Measurements from ENCODE around the gene VSTM2B. TPM values are rescaled to one million over a fixed set of nuclear protein-coding genes. Genes with fewer than 3 reads are reported as not detected.
A peak's percentile ranks its signal among the peaks of the same experiment; 100 is the strongest.

Gene VSTM2B
- total RNA-seq, 4 donors from 2014 or later: not detected

DNA sequence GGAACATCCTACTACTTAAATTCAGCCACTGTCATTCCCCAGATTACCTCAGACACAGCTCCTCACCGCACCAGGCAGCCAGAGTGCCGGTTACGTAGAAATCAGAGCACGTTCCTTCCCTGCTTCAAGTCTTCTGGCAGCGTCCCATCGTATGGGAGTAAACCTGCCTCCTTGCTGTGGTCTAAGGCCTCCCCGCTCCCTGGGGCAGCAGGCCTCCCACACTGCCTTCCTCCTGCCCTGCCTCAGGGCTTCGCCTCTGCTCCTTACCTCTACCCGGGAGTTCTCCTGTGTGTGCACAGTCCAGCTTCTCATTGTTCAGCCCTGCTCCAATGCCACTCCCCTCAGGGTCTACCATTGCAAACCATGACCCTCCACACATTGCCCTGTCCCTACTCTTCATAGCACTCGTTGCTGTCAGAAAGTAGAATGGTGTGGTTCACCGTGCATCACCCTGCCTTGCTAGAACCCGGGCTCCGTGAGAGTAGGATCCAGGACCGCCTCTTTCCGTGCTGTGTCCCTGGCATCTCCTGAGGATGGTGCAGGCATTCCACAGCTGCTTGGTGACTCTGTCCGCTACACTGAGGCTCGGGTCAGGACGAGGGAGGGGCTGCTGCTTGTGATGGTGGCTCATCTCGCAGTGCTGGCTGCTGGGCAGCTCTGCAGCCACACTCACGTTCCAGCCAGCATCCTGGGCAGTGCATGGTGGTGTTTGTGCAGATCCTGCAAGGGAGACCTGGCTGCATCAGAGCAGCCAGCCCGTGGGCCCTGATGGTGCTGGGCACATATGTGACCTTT is 87.2 kb downstream of the VSTM2B start:
- TF ChIP-seq, protein P1, sequence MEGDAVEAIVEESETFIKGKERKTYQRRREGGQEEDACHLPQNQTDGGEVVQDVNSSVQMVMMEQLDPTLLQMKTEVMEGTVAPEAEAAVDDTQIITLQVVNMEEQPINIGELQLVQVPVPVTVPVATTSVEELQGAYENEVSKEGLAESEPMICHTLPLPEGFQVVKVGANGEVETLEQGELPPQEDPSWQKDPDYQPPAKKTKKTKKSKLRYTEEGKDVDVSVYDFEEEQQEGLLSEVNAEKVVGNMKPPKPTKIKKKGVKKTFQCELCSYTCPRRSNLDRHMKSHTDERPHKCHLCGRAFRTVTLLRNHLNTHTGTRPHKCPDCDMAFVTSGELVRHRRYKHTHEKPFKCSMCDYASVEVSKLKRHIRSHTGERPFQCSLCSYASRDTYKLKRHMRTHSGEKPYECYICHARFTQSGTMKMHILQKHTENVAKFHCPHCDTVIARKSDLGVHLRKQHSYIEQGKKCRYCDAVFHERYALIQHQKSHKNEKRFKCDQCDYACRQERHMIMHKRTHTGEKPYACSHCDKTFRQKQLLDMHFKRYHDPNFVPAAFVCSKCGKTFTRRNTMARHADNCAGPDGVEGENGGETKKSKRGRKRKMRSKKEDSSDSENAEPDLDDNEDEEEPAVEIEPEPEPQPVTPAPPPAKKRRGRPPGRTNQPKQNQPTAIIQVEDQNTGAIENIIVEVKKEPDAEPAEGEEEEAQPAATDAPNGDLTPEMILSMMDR (IDR thresholded peaks at IDR 0.05): no peak
- no peak for DNase-seq (ENCODE audit: low spot score)
- peak; percentile 17 for ATAC-seq (ENCODE audit: low FRiP score)

DNA sequence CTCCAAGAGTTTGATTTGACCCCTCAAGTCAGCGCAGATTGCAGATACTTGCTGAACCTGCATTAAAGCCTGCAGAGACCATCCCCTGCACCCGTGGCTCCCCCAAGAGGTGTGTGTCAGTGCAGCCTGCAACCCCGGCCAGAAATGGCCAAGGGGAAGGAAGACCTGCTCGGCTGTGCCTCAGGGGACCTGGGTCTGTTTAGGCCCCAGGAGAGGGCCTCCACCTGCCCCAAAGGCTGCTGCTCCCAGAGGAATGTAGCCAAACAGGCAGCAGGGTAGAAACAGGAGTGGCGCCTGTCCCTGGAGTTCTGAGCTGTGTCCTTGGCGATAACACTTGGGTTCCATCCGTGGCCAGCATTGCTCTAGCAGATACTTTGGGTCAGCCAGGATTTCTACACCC is 88.3 kb downstream of the VSTM2B start:
- TF ChIP-seq, protein P1 (IDR thresholded peaks at IDR 0.05): no peak
- ATAC-seq (ENCODE audit: low FRiP score) (no peak), DNase-seq (ENCODE audit: low spot score) (no peak)

Other genes with a start within 250 kb of the VSTM2B start
- gene POP4, start 80.3 kb downstream of the VSTM2B start, total RNA-seq: 10 to 100 TPM; 52.9 to 62.4 (median 55.0) TPM
- 10 to 100 TPM; 10.7 to 55.5 (median 21.5) TPM for gene PLEKHF1, start 139.5 kb downstream of the VSTM2B start, total RNA-seq
- gene C19orf12, start 189.3 kb downstream of the VSTM2B start, total RNA-seq: 100 to 1,000 TPM; 105 to 260 (median 142) TPM

Data from omental fat pad (tissue), 4 donors.